Adrenal gland (tissue), 5 donors: Measurements from ENCODE around the gene KCNJ15.

ENCODE experiments used
- POLR2A ChIP-seq, 2 donors: fragments of 450-650 bp; IDR thresholded peaks; one replicate each; pipeline ENCODE4 v1.6.1; 2017; ENCODE audit warnings: antibody characterized with exemption in 2 of 2, mild to moderate bottlenecking in 2 of 2, moderate library complexity in 1 of 2
- TF ChIP-seq, protein P1 (sequence below), 6 experiments: fragments of 450-650 bp in 4 of 6; fragments of 200-600 bp in 2 of 6; sonication (generic) in 1 of 6; IDR thresholded peaks; 1 replicate in 5 of 6; 2 replicates in 1 of 6; pipeline versions ENCODE4 v1.5.1 to v1.8.0; 2016 to 2021; ENCODE audit warnings: antibody characterized with exemption in 6 of 6, mild to moderate bottlenecking in 2 of 6, moderate library complexity in 1 of 6
- donor health status: DM: no; HTN: no; CAD: no.

DNA sequence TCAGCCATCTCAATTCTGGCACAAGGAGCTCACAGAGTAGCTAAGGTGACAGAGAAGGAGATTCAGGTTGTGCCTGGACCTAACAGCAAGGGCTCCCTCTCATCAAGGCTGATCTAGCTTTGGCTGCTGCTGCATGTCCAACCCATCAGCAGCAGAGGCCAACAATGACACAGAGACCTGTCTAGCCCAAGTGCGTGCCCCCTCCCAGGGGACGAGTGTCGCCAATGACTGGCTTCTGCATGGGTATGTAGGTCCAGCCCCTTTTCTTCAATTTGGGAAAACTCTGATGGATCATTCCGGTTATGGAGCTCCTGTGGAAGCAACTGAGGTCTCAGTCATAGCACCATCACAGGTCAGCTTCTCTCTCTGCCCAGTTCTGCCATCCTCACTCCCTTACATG lies 83.3 kb downstream of the KCNJ15 start:
- TF ChIP-seq, protein P1, sequence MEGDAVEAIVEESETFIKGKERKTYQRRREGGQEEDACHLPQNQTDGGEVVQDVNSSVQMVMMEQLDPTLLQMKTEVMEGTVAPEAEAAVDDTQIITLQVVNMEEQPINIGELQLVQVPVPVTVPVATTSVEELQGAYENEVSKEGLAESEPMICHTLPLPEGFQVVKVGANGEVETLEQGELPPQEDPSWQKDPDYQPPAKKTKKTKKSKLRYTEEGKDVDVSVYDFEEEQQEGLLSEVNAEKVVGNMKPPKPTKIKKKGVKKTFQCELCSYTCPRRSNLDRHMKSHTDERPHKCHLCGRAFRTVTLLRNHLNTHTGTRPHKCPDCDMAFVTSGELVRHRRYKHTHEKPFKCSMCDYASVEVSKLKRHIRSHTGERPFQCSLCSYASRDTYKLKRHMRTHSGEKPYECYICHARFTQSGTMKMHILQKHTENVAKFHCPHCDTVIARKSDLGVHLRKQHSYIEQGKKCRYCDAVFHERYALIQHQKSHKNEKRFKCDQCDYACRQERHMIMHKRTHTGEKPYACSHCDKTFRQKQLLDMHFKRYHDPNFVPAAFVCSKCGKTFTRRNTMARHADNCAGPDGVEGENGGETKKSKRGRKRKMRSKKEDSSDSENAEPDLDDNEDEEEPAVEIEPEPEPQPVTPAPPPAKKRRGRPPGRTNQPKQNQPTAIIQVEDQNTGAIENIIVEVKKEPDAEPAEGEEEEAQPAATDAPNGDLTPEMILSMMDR (IDR thresholded peaks at IDR 0.05), result no peak
- no peak for TF ChIP-seq POLR2A (IDR thresholded peaks at IDR 0.05)
